Measurements from ENCODE around the gene EDEM1.
A peak's percentile ranks its signal among the peaks of the same experiment; 100 is the strongest.

EDEM1 gene

DNA sequence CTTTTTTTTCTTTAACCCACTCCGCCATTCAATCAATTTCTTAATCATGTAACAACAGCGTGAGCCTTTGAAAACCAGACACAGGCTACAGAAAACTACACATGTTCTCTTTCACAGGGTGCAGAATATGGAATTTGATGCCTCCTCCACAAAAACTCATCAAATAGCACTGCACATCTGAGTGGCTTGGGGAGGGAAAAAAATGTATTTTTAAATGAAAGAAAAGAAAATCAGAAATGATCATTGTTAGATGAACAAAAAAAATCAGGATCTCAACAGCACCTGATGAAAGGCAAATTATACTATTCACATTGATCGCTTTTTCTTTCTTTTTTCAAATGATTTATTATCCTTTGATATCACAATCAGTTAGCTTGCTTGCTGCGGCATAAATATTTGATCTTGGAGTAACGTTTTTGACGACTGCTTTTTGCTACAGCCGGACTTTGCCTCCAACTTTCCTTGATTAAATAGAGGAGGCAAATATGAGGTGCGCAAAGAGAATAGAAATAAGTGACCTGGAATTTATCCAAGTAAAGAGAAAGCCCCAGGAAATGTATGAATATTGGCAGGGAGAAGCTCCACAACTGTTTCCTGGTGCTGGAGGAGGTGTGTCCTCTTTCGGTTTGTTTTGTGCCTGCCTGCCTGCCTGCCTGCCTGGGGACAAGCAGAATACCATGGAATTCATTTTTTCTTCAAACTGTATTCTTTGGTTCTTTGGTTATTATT, 63.1 kb downstream of the EDEM1 start:
- Mint-ChIP-seq H3K36me3 (ENCODE audit: low read depth) (no peaks in the 10 kb centered on the region), H3K4me1 (peaks cover 3% of the 10 kb centered on the region), H3K27me3 (no peaks in the 10 kb centered on the region), H3K27ac (no peak overlapping the region), H3K9me3 (no peaks in the 10 kb centered on the region), H3K4me3 (no peak overlapping the region)
- ATAC-seq: no peak
- no peak for DNase-seq

- H3K4me1 Mint-ChIP-seq: peaks cover 1% of the 10 kb centered on the region
- H3K27ac Mint-ChIP-seq: no peak overlapping the region
- H3K4me3 Mint-ChIP-seq: no peak overlapping the region
- H3K27me3 Mint-ChIP-seq: no peaks in the 10 kb centered on the region
- DNase-seq (no peak), ATAC-seq (no peak)
- no peaks in the 10 kb centered on the region for H3K36me3 Mint-ChIP-seq (ENCODE audit: low read depth)
- no peaks in the 10 kb centered on the region for H3K9me3 Mint-ChIP-seq
These were observed 63.7 kb downstream of the EDEM1 start for GRCh38 chr3:5251196-5251583.

DNA sequence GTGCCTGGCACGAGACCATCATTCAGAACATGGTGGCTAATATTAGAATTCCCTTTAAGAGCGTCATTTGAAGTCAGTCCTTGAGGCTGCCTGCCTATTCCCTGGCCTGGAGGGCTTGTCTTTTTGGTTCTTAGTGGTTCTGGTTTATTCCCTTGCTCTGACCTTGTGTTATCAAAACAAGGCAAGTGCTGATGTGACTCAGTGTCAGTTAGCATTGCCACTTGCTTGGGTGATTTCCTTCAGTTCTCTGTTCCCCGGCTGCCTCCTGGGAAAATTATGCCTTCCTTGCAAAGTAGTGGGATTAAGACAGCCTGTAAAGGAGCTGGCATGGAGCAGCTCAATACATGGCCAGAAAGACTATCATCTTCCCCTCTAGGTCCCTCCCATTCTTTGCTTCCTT, 64.6 kb downstream of the EDEM1 start:
- no peak overlapping the region for H3K27ac Mint-ChIP-seq
- no peak for DNase-seq
- H3K4me1 Mint-ChIP-seq: peaks cover 1% of the 10 kb centered on the region
- H3K4me3 Mint-ChIP-seq: no peak overlapping the region
- no peaks in the 10 kb centered on the region for H3K27me3 Mint-ChIP-seq
- ATAC-seq: no peak
- H3K9me3 Mint-ChIP-seq: no peaks in the 10 kb centered on the region
- H3K36me3 Mint-ChIP-seq (ENCODE audit: low read depth): no peaks in the 10 kb centered on the region

- no peak for DNase-seq
- H3K4me1 Mint-ChIP-seq: peaks cover 1% of the 10 kb centered on the region
- H3K36me3 Mint-ChIP-seq (ENCODE audit: low read depth): no peaks in the 10 kb centered on the region
- ATAC-seq: no peak
- H3K27ac Mint-ChIP-seq: no peak overlapping the region
- H3K27me3 Mint-ChIP-seq: no peaks in the 10 kb centered on the region
- no peak overlapping the region for H3K4me3 Mint-ChIP-seq
- no peaks in the 10 kb centered on the region for H3K9me3 Mint-ChIP-seq
These were observed 67.0 kb downstream of the EDEM1 start for GRCh38 chr3:5254281-5255048.

DNA sequence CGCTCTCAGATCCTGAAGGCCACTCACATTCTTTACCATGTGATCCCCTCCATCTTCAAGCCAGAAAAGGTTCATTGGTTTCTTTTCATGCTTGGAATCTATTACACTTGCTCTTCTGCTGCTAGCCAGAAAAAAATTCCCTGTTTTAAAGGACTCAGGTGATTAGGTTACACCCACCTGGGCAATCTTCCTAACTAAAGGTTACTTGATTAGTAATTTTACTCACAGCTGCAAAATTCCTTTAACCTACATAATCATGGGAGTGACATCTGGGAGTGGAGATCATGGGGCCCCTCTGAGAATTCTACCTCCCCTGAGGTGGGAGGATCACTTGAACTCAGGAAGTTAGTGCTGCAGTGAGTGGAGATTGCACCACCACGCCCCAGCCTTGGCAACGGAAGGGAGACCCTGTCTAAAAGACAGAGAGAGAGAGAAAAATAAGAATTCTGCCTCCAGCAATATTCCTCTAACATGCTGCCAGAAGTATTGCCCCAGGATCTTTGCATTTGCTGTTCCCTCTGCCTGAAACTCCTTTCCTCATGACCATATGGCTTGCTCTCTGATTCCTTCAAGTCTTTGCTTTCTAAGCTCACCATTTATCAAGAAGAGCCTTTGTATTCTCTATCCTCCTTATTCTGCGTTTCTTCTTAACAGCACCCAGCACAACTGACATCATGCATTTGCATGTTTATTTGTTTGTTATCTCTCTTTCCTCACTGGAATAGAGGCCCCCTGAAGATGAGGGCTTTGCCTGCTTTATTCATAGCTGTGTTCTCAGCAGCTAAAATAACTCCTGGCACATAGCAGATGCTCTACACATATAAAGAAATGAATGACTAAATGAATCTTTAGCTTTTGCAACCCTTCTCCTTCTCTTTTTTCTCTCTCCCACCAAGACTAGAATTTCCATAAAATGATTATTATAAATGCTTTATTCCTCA, 68.2 kb downstream of the EDEM1 start:
- ATAC-seq (no peak), DNase-seq (no peak)
- Mint-ChIP-seq H3K27ac (no peak overlapping the region), H3K4me1 (peaks cover 7% of the 10 kb centered on the region), H3K4me3 (no peak overlapping the region), H3K9me3 (no peaks in the 10 kb centered on the region), H3K36me3 (ENCODE audit: low read depth) (no peaks in the 10 kb centered on the region), H3K27me3 (no peaks in the 10 kb centered on the region)

DNA sequence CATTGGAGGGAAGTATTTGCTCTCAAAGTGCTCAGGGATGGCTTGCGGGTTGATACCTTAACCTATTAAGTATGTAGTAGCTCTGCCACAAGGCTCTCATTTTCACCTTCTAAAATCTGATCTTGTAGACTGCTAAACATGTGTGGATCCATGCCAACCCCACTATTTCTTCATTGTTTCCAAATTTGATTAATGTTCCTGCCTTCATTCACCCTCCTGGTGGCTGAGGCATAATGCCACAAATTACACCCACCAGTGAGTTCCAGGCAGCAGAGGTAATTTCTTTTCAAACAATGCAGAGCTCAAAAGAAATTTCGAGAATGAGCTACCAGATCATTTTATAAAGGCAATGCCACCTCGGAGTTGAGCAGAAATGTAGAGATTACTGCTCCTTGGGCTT, 71.0 kb downstream of the EDEM1 start:
- Mint-ChIP-seq H3K4me1 (peaks cover 13% of the 10 kb centered on the region), H3K27ac (no peak overlapping the region), H3K4me3 (no peak overlapping the region), H3K27me3 (no peaks in the 10 kb centered on the region), H3K9me3 (no peaks in the 10 kb centered on the region), H3K36me3 (ENCODE audit: low read depth) (no peaks in the 10 kb centered on the region)
- ATAC-seq (no peak), DNase-seq (no peak)

DNA sequence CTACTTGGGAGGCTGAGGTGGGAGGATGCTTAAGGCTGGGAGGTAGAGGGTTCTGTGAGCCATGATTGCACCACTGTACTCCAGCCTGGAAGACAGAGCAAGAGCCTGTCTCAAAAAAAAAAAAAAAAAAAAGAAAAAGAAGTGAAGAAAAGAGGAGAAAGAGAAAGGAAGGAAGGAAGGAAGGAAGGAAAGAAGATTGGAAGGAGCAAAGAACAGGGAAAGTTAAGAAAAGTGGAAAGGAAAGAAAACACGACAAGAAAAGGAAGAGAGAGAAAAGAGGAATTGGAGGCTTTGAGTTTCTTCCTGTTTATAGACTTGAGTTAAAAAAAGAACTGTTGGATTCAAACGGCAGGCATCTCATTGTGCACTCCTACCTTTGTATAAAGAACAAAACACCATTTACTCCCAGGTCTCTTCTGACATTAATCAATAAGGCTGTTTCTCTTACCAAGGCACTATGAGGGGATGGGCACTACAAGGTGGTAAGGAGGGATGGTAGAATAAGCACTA, 73.5 kb downstream of the EDEM1 start:
- no peaks in the 10 kb centered on the region for H3K9me3 Mint-ChIP-seq
- H3K27ac Mint-ChIP-seq: peak overlapping the region; percentile 63
- peaks cover 11% of the 10 kb centered on the region for H3K4me1 Mint-ChIP-seq
- ATAC-seq (no peak), DNase-seq (no peak)
- H3K27me3 Mint-ChIP-seq: no peaks in the 10 kb centered on the region
- H3K4me3 Mint-ChIP-seq: no peak overlapping the region
- H3K36me3 Mint-ChIP-seq (ENCODE audit: low read depth): no peaks in the 10 kb centered on the region

GRCh38 chr3:5262507-5262906, 75.0 kb downstream of the EDEM1 start:
- DNase-seq: no peak
- peaks cover 11% of the 10 kb centered on the region for H3K4me1 Mint-ChIP-seq
- no peak for ATAC-seq
- no peaks in the 10 kb centered on the region for H3K9me3 Mint-ChIP-seq
- H3K27ac Mint-ChIP-seq: no peak overlapping the region
- H3K27me3 Mint-ChIP-seq: no peaks in the 10 kb centered on the region
- no peaks in the 10 kb centered on the region for H3K36me3 Mint-ChIP-seq (ENCODE audit: low read depth)
- H3K4me3 Mint-ChIP-seq: no peak overlapping the region

DNA sequence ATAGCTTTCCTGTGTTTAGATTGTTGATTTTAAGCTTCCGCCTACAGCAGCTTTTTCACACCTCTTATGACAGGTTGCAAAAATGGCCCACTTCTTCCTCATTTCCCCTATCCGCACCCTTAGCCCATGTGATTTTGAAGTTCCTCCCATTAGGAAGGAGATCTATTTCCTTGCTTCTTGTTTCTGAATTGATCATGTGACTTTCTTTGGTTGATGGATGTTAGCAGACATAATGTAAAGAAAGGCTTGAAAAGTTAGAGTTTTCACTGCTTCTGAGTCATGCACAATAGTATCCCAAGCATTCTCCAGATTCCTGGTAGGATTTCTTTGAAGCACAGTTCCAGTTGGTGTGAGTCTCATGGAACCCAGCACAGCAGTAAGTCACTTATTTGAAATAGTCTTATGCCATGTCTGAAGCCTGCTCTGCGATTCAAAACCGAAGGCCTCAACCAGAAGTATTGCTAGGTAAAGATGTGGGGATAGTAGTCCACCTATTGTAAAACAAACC, 76.6 kb downstream of the EDEM1 start:
- H3K27me3 Mint-ChIP-seq: no peaks in the 10 kb centered on the region
- H3K36me3 Mint-ChIP-seq (ENCODE audit: low read depth): no peaks in the 10 kb centered on the region
- DNase-seq (no peak), ATAC-seq (no peak)
- no peak overlapping the region for H3K4me3 Mint-ChIP-seq
- peaks cover 11% of the 10 kb centered on the region for H3K4me1 Mint-ChIP-seq
- H3K27ac Mint-ChIP-seq: no peak overlapping the region
- no peaks in the 10 kb centered on the region for H3K9me3 Mint-ChIP-seq

DNA sequence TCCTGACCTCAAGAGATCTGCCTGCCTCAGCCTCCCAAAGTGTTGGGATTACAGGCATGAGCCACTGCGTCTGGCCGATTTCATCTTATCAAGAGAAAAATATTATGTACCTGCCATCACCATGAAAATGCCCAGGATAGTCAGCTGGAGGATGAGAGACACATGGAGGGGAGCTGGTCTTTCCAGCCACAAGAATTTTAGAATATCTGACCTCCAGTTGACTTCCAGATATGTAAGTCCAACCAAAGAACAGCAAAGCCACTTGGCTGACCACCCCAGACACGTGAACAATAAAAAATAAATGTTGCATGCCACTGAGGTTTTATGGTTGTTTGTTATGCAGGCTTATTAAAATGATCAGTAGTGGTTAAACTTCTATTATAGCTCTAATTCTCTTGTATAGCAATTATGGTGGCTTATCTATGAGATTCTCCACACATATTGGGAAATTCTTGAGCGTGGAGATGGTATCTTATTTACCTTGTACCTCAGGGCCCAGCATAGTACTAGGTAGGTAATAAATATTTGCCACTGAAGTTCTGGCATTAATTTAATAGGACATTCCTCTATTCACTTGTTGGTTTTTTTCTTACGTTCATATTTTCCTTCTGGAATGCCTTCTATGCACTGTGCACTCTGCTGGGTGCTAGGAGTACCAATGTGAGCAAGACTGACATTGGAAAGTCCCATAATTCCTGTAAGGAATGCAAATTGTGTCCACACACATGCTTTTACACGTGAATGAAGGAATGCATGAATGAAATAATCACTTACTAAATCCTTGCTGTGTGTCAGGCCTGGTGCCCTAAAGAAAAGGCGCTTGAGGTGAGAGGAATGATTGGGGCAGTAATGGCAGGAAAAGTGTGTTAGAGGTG, 77.6 kb downstream of the EDEM1 start:
- H3K27ac Mint-ChIP-seq: no peak overlapping the region
- no peak for DNase-seq
- no peak overlapping the region for H3K4me3 Mint-ChIP-seq
- H3K4me1 Mint-ChIP-seq: peaks cover 11% of the 10 kb centered on the region
- H3K9me3 Mint-ChIP-seq: no peaks in the 10 kb centered on the region
- ATAC-seq: no peak
- no peaks in the 10 kb centered on the region for H3K27me3 Mint-ChIP-seq
- no peaks in the 10 kb centered on the region for H3K36me3 Mint-ChIP-seq (ENCODE audit: low read depth)

GRCh38 chr3:5267252-5267651, 79.7 kb downstream of the EDEM1 start:
- Mint-ChIP-seq H3K27me3 (no peaks in the 10 kb centered on the region), H3K4me1 (no peaks in the 10 kb centered on the region), H3K9me3 (no peaks in the 10 kb centered on the region), H3K27ac (no peak overlapping the region), H3K36me3 (ENCODE audit: low read depth) (no peaks in the 10 kb centered on the region), H3K4me3 (no peak overlapping the region)
- DNase-seq (no peak), ATAC-seq (no peak)

DNA sequence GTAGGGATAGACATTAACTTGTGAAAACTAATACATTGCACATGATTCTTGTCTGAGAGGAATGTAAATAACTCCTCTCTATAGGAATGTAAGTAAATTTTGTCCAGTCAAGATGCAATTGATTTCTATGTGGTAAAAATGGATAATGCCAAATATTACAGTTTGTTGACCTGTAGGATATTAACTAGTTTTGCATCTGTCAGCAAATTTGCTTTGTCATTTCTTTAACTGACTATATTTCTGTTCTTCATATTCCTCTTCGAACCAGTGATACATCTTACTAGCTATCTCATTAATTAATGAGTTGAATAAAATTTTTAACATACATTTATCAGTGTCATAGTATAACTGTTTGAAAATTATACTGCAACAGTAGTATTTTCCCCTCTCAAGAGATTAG, 80.4 kb downstream of the EDEM1 start:
- Mint-ChIP-seq H3K4me1 (no peaks in the 10 kb centered on the region), H3K4me3 (no peak overlapping the region), H3K27me3 (no peaks in the 10 kb centered on the region), H3K9me3 (no peaks in the 10 kb centered on the region), H3K27ac (no peak overlapping the region), H3K36me3 (ENCODE audit: low read depth) (no peaks in the 10 kb centered on the region)
- no peak for DNase-seq
- no peak for ATAC-seq
